OCI-LY7 (cell line): Measurements from ENCODE around the gene IL37. TPM values are rescaled to one million over a fixed set of nuclear protein-coding genes. Genes with fewer than 3 reads are reported as not detected.

Experiments
- BruUV-seq: library from RNA; stranded (reverse); fragments of 400-500 nt; replicated peaks from 2 replicates; lab custom pipeline; 2021; lab: Mats Ljungman, UMichigan
- CTCF ChIA-PET: fragments of 300-600 bp; sonication (Branson Sonifier 250); formaldehyde crosslinking; loops from one replicate; lab custom pipeline; 2022; ENCODE audit warnings: antibody characterized with exemption; ENCODE audit not compliant: unreplicated experiment; lab: Charles Lee
- POLR2A ChIA-PET: fragments of 300-600 bp; sonication (Branson Sonifier 250); formaldehyde crosslinking; loops from one replicate; lab custom pipeline; 2022; ENCODE audit warnings: antibody characterized with exemption; lab: Charles Lee
- DNase-seq: peaks from one replicate; pipeline ENCODE4 v3.0.0-alpha.2; 2015; ENCODE audit warnings: low spot score
- H2AFZ ChIP-seq: fragments of 200-600 bp; sonication (generic), shearing (Covaris generic); 2 replicates; pipeline ENCODE4 v1.6.1; 2014; ENCODE audit warnings: mild to moderate bottlenecking, antibody characterized with exemption, low read length, moderate library complexity
- H3K27ac ChIP-seq: fragments of 200-600 bp; sonication (generic); 2 replicates; pipeline ENCODE4 v1.5.1; 2014; ENCODE audit warnings: mixed run types, low read depth, mild to moderate bottlenecking, moderate library complexity, low read length, inconsistent platforms; ENCODE audit not compliant: poor library complexity, severe bottlenecking
- H3K36me3 ChIP-seq: fragments of 200-600 bp; sonication (generic); 2 replicates; pipeline ENCODE4 v1.6.1; 2014; ENCODE audit warnings: mild to moderate bottlenecking, antibody characterized with exemption, low read length, moderate library complexity, mixed read lengths; ENCODE audit not compliant: insufficient read depth
- H3K4me1 ChIP-seq: fragments of 200-600 bp; sonication (generic); 2 replicates; pipeline ENCODE4 v1.5.1; 2014; ENCODE audit warnings: mild to moderate bottlenecking, low read length; ENCODE audit not compliant: insufficient read depth, poor library complexity, severe bottlenecking
- H3K4me2 ChIP-seq: fragments of 200-600 bp; sonication (generic); 2 replicates; pipeline ENCODE4 v1.6.1; 2014; ENCODE audit warnings: mild to moderate bottlenecking, low read length
- H3K4me3 ChIP-seq: fragments of 200-600 bp; sonication (generic); 2 replicates; pipeline ENCODE4 v1.5.1; 2014; ENCODE audit warnings: mild to moderate bottlenecking, low read depth, low read length; ENCODE audit not compliant: poor library complexity, severe bottlenecking
- H3K79me2 ChIP-seq: fragments of 200-600 bp; sonication (generic); 2 replicates; pipeline ENCODE4 v1.6.1; 2016; ENCODE audit warnings: low read depth, mild to moderate bottlenecking, low read length, moderate library complexity, mixed read lengths; ENCODE audit not compliant: insufficient read depth
- H3K9me2 ChIP-seq: fragments of 200-600 bp; sonication (generic); 2 replicates; pipeline ENCODE4 v1.6.1; 2016; ENCODE audit warnings: mild to moderate bottlenecking, low read length, mixed read lengths; ENCODE audit not compliant: insufficient read depth
- H3K9me3 ChIP-seq: fragments of 200-600 bp; sonication (generic); 2 replicates; pipeline ENCODE4 v1.6.1; 2014; ENCODE audit warnings: mild to moderate bottlenecking, mixed run types, low read length, mixed read lengths
- H4K20me1 ChIP-seq: fragments of 200-600 bp; sonication (generic); 2 replicates; pipeline ENCODE4 v1.6.1; 2014; ENCODE audit warnings: mild to moderate bottlenecking, antibody characterized with exemption, low read length, moderate library complexity, mixed read lengths; ENCODE audit not compliant: insufficient read depth
- CTCF ChIP-seq: fragments of 200-600 bp; sonication (generic); conservative IDR thresholded peaks from 2 replicates; pipeline ENCODE4 v1.5.1; 2014; ENCODE audit warnings: mild to moderate bottlenecking, antibody characterized with exemption, low read length, moderate library complexity, mixed read lengths
- EZH2phosphoT487 ChIP-seq: fragments of 200-600 bp; sonication (generic); IDR thresholded peaks from 2 replicates; pipeline ENCODE4 v1.6.1; 2018; ENCODE audit warnings: low read depth, borderline replicate concordance, mild to moderate bottlenecking, mixed run types, antibody characterized with exemption, low read length, moderate library complexity, mixed read lengths
- intact Hi-C: fragments of 100-400 bp; cut with micrococcal nuclease; formaldehyde crosslinking; loops from one replicate; pipeline ENCODE4 v1.10.0; 2022; ENCODE audit not compliant: unreplicated experiment
- total RNA-seq, 2 experiments: library from RNA; depleted of rRNA in 1 of 2; stranded (reverse); fragments of >200 nt in 1 of 2; shearing (Covaris generic) in 1 of 2; gene quantifications; 2 replicates each; pipeline ENCODE4 v1.2.3, GENCODE V29; 2014 to 2022

IL37 gene
- total RNA-seq, 2 experiments from 2014 or later, result not detected

- Histone ChIP-seq H3K9me2 (no peaks in the 10 kb centered on the region), H2AFZ (no peak overlapping the region), H4K20me1 (no peaks in the 10 kb centered on the region), H3K9me3 (0 out of 2 replicates have a peak, but pooled peaks cover 7% of the 10 kb centered on the region), H3K79me2 (no peaks in the 10 kb centered on the region), H3K27ac (no peak overlapping the region), H3K4me2 (no peak overlapping the region), H3K4me1 (no peaks in the 10 kb centered on the region), H3K4me3 (no peak overlapping the region), H3K36me3 (no peaks in the 10 kb centered on the region)
- ChIA-PET CTCF (interaction anchor here (0.6 kb wide), 1 partner anchor 611 kb away, joined by 3 read pairs; no protein-coding TSS in a partner anchor), POLR2A (no interaction called here)
- peak; percentile 16 for DNase-seq
- intact Hi-C loops, result no loop called here
- TF ChIP-seq CTCF (no peak), EZH2phosphoT487 (no peak)
- no TSS peak for BruUV-seq
Measured at GRCh38 chr2:112947374-112947773, 36.4 kb downstream of the IL37 start.

DNA sequence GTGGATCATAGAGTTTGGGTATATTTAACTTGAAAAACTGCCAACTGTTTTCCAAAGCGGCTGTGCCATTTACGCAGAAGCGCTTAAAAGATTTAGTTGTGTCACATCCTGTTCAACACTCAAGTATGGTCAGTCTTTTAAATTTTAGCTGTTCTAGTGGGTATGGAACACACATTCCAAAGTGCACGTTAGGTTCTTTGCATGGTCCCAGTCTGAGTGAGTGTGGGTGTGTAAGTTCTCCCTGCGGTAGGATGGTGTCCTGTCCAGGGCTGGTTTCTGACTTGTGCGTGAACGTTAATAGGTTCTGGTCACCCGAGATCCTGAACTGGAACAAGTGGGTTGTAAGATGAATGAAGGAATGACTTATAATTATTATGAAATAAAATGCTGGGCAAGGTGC, 38.5 kb downstream of the IL37 start:
- BruUV-seq, result no TSS peak
- DNase-seq, result no peak
- no peak for TF ChIP-seq CTCF
- TF ChIP-seq EZH2phosphoT487, result no peak
- POLR2A ChIA-PET, result interaction anchor here (0.7 kb wide), 1 partner anchor 210 kb away, joined by 4 read pairs; no protein-coding TSS in a partner anchor
- Histone ChIP-seq H3K9me2 (no peaks in the 10 kb centered on the region), H3K27ac (no peak overlapping the region), H2AFZ (no peak overlapping the region), H3K4me1 (no peaks in the 10 kb centered on the region), H3K36me3 (no peaks in the 10 kb centered on the region), H3K9me3 (0 out of 2 replicates have a peak, but pooled peaks cover 7% of the 10 kb centered on the region), H3K4me3 (no peak overlapping the region), H3K79me2 (no peaks in the 10 kb centered on the region), H4K20me1 (no peaks in the 10 kb centered on the region), H3K4me2 (no peak overlapping the region)
- CTCF ChIA-PET, result interaction anchor here (1.0 kb wide), 1 partner anchor 12 kb away, joined by 3 read pairs; no protein-coding TSS in a partner anchor
- intact Hi-C loops, result no loop called here

DNA sequence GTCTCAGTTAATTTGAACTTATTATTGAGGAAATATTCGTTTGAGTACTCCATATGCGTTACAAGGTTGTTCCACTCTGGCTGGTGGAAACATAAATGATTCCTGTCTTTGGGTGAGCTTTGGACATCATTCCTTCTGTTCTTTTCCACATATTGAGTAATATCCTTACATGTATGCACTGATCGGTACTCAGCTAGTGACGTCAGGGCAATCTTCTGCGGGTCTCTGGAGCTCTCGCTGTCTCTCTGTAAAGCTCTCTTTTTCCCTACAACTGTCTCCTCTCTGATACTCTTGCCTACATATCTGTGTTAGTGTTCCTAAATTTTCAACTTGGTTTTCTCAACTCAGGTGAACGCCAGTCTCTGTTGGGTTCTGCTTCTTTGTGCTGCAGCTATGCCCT, 43.4 kb downstream of the IL37 start:
- no peak overlapping the region for H2AFZ ChIP-seq
- H3K79me2 ChIP-seq, result no peaks in the 10 kb centered on the region
- no peak for DNase-seq
- TF ChIP-seq EZH2phosphoT487, result no peak
- no peak for TF ChIP-seq CTCF
- no peak overlapping the region for H3K4me3 ChIP-seq
- H3K9me2 ChIP-seq, result no peaks in the 10 kb centered on the region
- no peaks in the 10 kb centered on the region for H3K36me3 ChIP-seq
- ChIA-PET POLR2A (no interaction called here), CTCF (no interaction called here)
- H3K4me2 ChIP-seq, result no peak overlapping the region
- H3K27ac ChIP-seq, result no peak overlapping the region
- BruUV-seq, result no TSS peak
- intact Hi-C loops, result loop anchor here (10.0 kb wide), 1 partner anchor 350 kb away; no protein-coding TSS in a partner anchor
- H3K4me1 ChIP-seq, result no peaks in the 10 kb centered on the region
- no peaks in the 10 kb centered on the region for H4K20me1 ChIP-seq
- H3K9me3 ChIP-seq, result no peaks in the 10 kb centered on the region
